ENCODE data around the gene SOWAHB.

The SOWAHB gene

DNA sequence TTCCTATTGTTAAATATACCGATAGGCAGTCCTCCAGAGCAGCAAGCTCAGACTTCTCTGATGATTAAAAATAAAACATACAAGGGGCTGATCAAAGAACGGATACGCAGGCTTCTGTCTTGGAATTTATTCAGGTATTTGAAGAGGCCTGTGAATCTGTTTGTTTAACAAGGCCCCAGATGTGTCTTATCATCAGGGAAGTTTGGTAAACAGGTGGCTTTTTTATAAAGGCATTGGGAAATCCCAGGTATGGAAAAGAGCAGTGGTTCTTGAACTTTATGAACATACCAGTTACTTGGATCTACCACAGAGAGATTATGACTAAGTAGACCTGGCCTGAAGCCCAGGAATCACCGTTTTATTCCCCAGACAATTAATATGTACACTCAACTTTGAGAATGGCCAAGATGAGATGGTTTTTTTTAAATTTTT is 47.9 kb downstream of the SOWAHB start:
- peak; percentile 55 for DNase-seq (ENCODE audit: low spot score)

Measured in AG08395 (cell line).